ENCODE measurements around the gene ABCB6. TPM values are rescaled to one million over a fixed set of nuclear protein-coding genes. Genes with fewer than 3 reads are reported as not detected.

Gene ABCB6
- total and polyA plus RNA-seq, 8 donors = 8.2 to 47.8 (median 22.0) TPM

DNA sequence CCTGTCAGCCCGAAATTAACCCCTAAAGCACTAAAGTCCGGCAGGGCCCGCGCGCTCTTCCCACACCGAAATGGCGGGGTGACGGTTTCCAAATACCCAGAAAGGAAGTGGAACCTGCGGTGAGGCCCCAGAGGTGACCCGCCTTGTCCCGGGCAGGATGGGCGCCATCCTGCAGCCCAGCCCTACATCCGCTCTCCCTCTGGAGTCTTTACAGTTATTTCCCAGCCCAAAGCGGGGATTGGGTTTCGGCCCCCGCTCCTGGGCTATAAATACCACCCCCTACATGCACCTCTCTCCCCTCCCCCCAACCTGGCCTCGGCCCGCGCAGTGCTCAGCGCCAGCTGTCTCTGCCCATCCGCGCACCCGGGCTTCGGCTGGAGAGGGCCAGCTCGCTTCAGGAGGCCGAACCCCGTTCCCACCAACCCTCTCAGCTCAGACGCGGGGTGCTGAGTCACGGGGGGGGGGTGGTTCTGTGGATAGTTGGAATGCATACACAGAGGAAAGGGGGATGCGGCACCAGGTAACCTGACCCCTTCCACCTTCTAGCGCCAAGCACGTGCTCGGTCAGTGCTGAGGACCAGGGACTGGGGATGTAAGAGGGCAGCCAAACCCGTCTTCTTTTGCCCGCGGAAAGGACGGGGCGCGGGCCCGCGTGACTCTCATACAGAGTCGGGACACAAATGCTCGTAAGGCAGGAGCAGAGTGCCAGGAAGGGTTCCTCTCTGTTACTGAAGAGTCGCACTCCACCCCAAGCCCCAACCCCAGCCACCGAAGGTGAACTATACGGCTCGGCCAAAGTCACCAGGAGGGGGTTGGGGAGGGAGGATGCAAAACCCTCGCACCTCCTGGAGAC lies 34.4 kb upstream of the ABCB6 start, which contains the start of gene TUBA4B:
TSS of gene TUBA4B (plus strand) at position 344 of the 853 bp plus-strand sequence. CDS start at position 509, 165 bp downstream.
- intact Hi-C loops (cut with DNase I; ENCODE audit: low total_unique reads) = no loop called here
- 1 to 3% (median 2%) methylated on average over 33 to 49 of the region's 49 CpGs for WGBS, 5 donors

DNA sequence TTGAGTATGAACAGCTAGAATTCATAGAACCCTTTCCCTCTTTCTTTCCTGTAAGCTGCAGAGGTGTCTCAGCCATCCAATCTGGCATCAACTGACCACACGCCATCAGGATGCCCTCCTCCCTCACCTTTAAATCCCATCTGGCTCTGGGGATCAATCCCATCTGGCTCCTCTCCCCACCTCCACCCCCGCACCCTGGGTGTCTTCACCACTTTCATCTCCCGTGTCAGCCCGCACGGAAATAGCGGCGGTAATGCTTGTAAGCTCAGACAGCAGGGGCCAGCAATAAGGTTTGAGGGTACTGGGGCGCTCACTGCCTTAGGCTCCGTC lies 33.8 kb upstream of the ABCB6 start:
- TF ChIP-seq POLR2AphosphoS5 (IDR thresholded peaks at IDR 0.05) (no peak), EP300 (IDR thresholded peaks at IDR 0.05) (no peak), POLR2A (IDR thresholded peaks at IDR 0.05) (no peak)
- TF ChIP-seq, protein P1, sequence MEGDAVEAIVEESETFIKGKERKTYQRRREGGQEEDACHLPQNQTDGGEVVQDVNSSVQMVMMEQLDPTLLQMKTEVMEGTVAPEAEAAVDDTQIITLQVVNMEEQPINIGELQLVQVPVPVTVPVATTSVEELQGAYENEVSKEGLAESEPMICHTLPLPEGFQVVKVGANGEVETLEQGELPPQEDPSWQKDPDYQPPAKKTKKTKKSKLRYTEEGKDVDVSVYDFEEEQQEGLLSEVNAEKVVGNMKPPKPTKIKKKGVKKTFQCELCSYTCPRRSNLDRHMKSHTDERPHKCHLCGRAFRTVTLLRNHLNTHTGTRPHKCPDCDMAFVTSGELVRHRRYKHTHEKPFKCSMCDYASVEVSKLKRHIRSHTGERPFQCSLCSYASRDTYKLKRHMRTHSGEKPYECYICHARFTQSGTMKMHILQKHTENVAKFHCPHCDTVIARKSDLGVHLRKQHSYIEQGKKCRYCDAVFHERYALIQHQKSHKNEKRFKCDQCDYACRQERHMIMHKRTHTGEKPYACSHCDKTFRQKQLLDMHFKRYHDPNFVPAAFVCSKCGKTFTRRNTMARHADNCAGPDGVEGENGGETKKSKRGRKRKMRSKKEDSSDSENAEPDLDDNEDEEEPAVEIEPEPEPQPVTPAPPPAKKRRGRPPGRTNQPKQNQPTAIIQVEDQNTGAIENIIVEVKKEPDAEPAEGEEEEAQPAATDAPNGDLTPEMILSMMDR (IDR thresholded peaks at IDR 0.05) = no peak
- no peaks in the 10 kb centered on the region for H3K9me3 ChIP-seq
- DNase-seq = no peak
- H3K4me3 ChIP-seq = peak overlapping the region; percentile 59 to 75 (median 72)
- 4 to 13% (median 9%) methylated on average over 9 of the region's 9 CpGs for WGBS, 5 donors
- no peaks in the 10 kb centered on the region for H3K27me3 ChIP-seq
- intact Hi-C loops (cut with DNase I; ENCODE audit: low total_unique reads) = no loop called here
- peaks cover 70 to 76% (median 72%) of the 10 kb centered on the region in 4 donors for H3K4me1 ChIP-seq
- peak overlapping the region; percentile 88 to 98 (median 94) for H3K27ac ChIP-seq
- H3K36me3 ChIP-seq = peaks cover 14 to 32% (median 26%) of the 10 kb centered on the region in 4 donors

More for the DNA sequence above, 34.4 kb upstream of the ABCB6 start, which contains the start of gene TUBA4B:
- peaks cover 0 to 3% (median 0%) of the 10 kb centered on the region in 3 donors for H3K27me3 ChIP-seq
- H3K9me3 ChIP-seq = no peaks in the 10 kb centered on the region
- TF ChIP-seq POLR2AphosphoS5 (IDR thresholded peaks at IDR 0.05) = peak in 1 of 3 donors; percentile 37
- TF ChIP-seq, protein P1 (IDR thresholded peaks at IDR 0.05) = no peak
- peak; percentile 50 to 62 for DNase-seq
- H3K27ac ChIP-seq = peak within 1 kb of the TSS; percentile 88 to 98 (median 94)
- H3K4me3 ChIP-seq = peak within 1 kb of the TSS; percentile 59 to 75 (median 72)
- H3K36me3 ChIP-seq = peaks cover 14 to 26% (median 21%) of the 10 kb centered on the region in 4 donors
- H3K4me1 ChIP-seq = peaks cover 64 to 70% (median 67%) of the 10 kb centered on the region in 4 donors

DNA sequence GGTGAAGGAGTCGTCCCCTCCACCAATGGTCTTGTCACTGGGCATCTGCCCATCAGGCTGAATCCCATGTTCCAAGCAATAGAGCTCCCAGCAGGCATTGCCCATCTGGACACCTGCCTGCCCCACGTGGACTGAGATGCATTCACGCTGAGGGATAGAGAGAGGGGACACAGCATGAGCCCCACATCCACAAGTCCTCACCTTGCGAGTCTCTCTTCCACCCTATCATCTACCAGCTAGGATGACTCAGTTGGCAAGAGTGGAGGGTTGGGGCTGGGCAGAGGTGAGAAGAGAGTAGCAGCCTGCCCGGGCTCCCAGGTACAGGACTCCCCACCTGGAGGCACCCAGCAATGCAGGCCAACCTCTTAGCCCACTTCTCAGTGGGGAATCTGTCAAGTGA lies 33.3 kb upstream of the ABCB6 start:
- Histone ChIP-seq H3K36me3 (peaks cover 14 to 37% (median 27%) of the 10 kb centered on the region in 4 donors), H3K27me3 (no peaks in the 10 kb centered on the region), H3K9me3 (no peaks in the 10 kb centered on the region), H3K4me3 (peak overlapping the region; percentile 59 to 75 (median 72)), H3K4me1 (peaks cover 75 to 81% (median 77%) of the 10 kb centered on the region in 4 donors), H3K27ac (peak overlapping the region; percentile 53 to 98 (median 94))
- WGBS, 5 donors = 52 to 70% (median 59%) methylated on average over 2 to 5 of the region's 5 CpGs
- peak; percentile 22 to 40 for DNase-seq
- intact Hi-C loops (cut with DNase I; ENCODE audit: low total_unique reads) = no loop called here
- no peak for TF ChIP-seq POLR2A (IDR thresholded peaks at IDR 0.05)
- TF ChIP-seq POLR2AphosphoS5 (IDR thresholded peaks at IDR 0.05) = no peak
- no peak for TF ChIP-seq EP300 (IDR thresholded peaks at IDR 0.05)
- TF ChIP-seq, protein P1 (IDR thresholded peaks at IDR 0.05) = no peak

DNA sequence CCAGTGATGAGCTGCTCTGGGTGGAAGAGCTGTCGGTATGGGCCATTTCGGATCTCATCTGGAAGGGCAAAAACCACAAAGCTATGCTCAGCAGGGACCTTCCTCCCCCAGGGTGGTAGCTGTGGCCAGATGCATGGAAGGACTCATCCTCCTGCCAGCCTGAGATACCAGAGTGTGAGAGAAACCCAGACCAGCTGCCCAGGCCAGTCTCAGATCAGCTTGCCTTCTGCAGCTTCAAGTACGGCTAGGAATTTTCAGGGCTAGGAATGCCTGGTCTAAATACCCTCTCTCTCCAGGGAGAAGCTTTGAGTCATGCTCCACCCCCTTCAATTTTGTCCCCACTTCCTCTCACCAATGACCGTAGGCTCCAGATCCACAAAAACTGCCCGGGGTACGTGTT lies 32.9 kb upstream of the ABCB6 start:
- TF ChIP-seq EP300 (IDR thresholded peaks at IDR 0.05) = no peak
- no peak for TF ChIP-seq POLR2AphosphoS5 (IDR thresholded peaks at IDR 0.05)
- no peak for TF ChIP-seq POLR2A (IDR thresholded peaks at IDR 0.05)
- TF ChIP-seq, protein P1 (IDR thresholded peaks at IDR 0.05) = no peak
- peak overlapping the region in 4 of 5 donors; percentile 92 to 98 (median 96) for H3K27ac ChIP-seq
- DNase-seq = no peak
- peak overlapping the region in 3 of 4 donors; percentile 59 to 75 (median 70) for H3K4me3 ChIP-seq
- no peaks in the 10 kb centered on the region for H3K27me3 ChIP-seq
- H3K9me3 ChIP-seq = no peaks in the 10 kb centered on the region
- 63 to 85% (median 83%) methylated on average over 6 of the region's 6 CpGs for WGBS, 5 donors
- H3K36me3 ChIP-seq = peaks cover 14 to 41% (median 28%) of the 10 kb centered on the region in 4 donors
- H3K4me1 ChIP-seq = peaks cover 77 to 85% (median 81%) of the 10 kb centered on the region in 4 donors
- intact Hi-C loops (cut with DNase I; ENCODE audit: low total_unique reads) = no loop called here
